ENCODE results near the gene TXK. TPM values are rescaled to one million over a fixed set of nuclear protein-coding genes. Genes with fewer than 3 reads are reported as not detected.
A peak's percentile ranks its signal among the peaks of the same experiment; 100 is the strongest.

TXK gene
- total RNA-seq, 1 experiment from 2014 or later, result 1.7 TPM

DNA sequence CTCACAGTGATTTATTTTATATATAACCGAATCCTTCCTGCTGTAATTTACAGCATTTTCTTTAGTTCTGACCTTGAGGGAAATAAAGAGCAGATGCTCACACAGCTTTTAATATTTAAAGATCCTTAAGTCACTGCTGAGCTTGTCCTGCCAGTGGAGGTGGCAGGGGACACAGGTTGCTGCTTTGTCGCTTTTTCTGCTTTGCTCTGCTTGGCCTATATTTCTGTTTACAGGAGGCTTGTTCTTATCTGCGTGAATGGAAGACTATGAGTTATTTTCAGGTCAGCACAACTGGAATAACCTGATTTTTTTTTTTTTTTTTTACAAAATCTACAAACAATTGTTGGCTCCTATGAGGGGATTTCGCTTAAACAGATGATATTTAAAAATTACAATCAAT is 2.3 kb downstream of the TXK start:
- H3K4me3 ChIP-seq (replicated peaks in 1 of 2; ENCODE audit: low read depth in 1 of 2, low read length in 2 of 2), result no peak overlapping the region
- no TSS peak for BruUV-seq (replicated peaks)
- no peak overlapping the region for H3K9ac ChIP-seq (ENCODE audit: low read length)
- DNase-seq (ENCODE audit: low read depth, low spot score) (no peak), ATAC-seq (no peak)
- H3K79me2 ChIP-seq (ENCODE audit: insufficient read depth, low read length), result no peaks in the 10 kb centered on the region
- peaks cover 31 to 36% of the 10 kb centered on the region in 2 experiments for H3K4me1 ChIP-seq (ENCODE audit: control insufficient read depth in 1 of 2, insufficient read depth in 2 of 2, low read length in 2 of 2)
- H2AFZ ChIP-seq (ENCODE audit: low read depth, low read length, poor library complexity, severe bottlenecking), result no peak overlapping the region
- CTCF ChIA-PET, result interaction anchor here (1.3 kb wide), 1 partner anchor 8 kb away, joined by 3 read pairs; no protein-coding TSS in a partner anchor
- intact Hi-C loops (cut with micrococcal nuclease), result no loop called here
- TF ChIP-seq EGR1 (IDR thresholded peaks at IDR 0.05; ENCODE audit: low read depth) (no peak), ZNF274 (IDR thresholded peaks at IDR 0.05; ENCODE audit: low read depth, low read length) (no peak), CBX3 (IDR thresholded peaks at IDR 0.05; ENCODE audit: low read depth) (no peak), YY1 (IDR thresholded peaks at IDR 0.05; ENCODE audit: extremely low read depth, insufficient replicate concordance, low read depth, low read length) (no peak)
- TF ChIP-seq, protein P1, sequence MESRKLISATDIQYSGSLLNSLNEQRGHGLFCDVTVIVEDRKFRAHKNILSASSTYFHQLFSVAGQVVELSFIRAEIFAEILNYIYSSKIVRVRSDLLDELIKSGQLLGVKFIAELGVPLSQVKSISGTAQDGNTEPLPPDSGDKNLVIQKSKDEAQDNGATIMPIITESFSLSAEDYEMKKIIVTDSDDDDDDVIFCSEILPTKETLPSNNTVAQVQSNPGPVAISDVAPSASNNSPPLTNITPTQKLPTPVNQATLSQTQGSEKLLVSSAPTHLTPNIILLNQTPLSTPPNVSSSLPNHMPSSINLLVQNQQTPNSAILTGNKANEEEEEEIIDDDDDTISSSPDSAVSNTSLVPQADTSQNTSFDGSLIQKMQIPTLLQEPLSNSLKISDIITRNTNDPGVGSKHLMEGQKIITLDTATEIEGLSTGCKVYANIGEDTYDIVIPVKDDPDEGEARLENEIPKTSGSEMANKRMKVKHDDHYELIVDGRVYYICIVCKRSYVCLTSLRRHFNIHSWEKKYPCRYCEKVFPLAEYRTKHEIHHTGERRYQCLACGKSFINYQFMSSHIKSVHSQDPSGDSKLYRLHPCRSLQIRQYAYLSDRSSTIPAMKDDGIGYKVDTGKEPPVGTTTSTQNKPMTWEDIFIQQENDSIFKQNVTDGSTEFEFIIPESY (IDR thresholded peaks at IDR 0.05; ENCODE audit: extremely low read depth, insufficient replicate concordance, low read length), result no peak
- no peaks in the 10 kb centered on the region for H4K20me1 ChIP-seq (ENCODE audit: insufficient read depth)
- H3K27ac ChIP-seq (ENCODE audit: low read depth, low read length), result no peak overlapping the region
- H3K36me3 ChIP-seq (ENCODE audit: control insufficient read depth in 1 of 2, insufficient read depth in 2 of 2, low read length in 2 of 2), result no peaks in the 10 kb centered on the region
- POLR2A ChIA-PET, result no interaction called here
- RAD21 ChIA-PET (ENCODE audit: low non-redundant PET in 1 of 2, low total read pairs in 2 of 2, uncharacterized antibody in 2 of 2, unreplicated experiment in 2 of 2), result no interaction called here
- no peaks in the 10 kb centered on the region for H3K27me3 ChIP-seq (ENCODE audit: insufficient read depth, low read length)
- H3K9me3 ChIP-seq (ENCODE audit: control insufficient read depth in 1 of 2, insufficient read depth in 1 of 2, low read depth in 1 of 2, low read length in 2 of 2), result no peaks in the 10 kb centered on the region
- no peak overlapping the region for H3K4me2 ChIP-seq (ENCODE audit: low read length)
- H3K9me2 ChIP-seq (ENCODE audit: insufficient read depth), result no peaks in the 10 kb centered on the region

DNA sequence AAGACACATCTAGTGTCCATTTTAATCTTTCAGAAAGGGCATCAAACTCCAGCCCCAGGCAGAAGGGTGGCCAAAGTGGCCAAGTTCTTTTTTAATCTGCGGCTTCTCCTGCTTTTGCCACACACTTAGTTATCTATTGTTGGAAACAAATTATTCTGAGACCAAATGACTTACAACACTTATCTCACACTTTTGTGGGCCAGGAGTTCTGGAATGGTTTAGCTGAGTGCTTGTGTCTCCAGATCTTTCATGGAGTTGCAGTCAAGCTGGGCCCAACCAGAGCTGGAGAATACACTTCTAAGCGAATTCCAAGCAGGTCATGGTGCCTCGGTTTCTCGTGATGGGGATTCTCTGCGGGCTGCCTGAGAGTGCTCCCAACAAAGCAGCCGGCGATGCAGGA is 4.0 kb downstream of the TXK start:
- intact Hi-C loops (cut with micrococcal nuclease), result no loop called here
- H3K79me2 ChIP-seq (ENCODE audit: insufficient read depth, low read length), result no peaks in the 10 kb centered on the region
- H3K4me1 ChIP-seq (ENCODE audit: control insufficient read depth in 1 of 2, insufficient read depth in 2 of 2, low read length in 2 of 2), result peaks cover 32 to 38% of the 10 kb centered on the region in 2 experiments
- H3K9me3 ChIP-seq (ENCODE audit: control insufficient read depth in 1 of 2, insufficient read depth in 1 of 2, low read depth in 1 of 2, low read length in 2 of 2), result no peaks in the 10 kb centered on the region
- TF ChIP-seq ZNF274 (IDR thresholded peaks at IDR 0.05; ENCODE audit: low read depth, low read length) (no peak), YY1 (IDR thresholded peaks at IDR 0.05; ENCODE audit: extremely low read depth, insufficient replicate concordance, low read depth, low read length) (no peak)
- no peaks in the 10 kb centered on the region for H4K20me1 ChIP-seq (ENCODE audit: insufficient read depth)
- H2AFZ ChIP-seq (ENCODE audit: low read depth, low read length, poor library complexity, severe bottlenecking), result no peak overlapping the region
- ChIA-PET POLR2A (no interaction called here), CTCF (interaction anchor here (1.1 to 1.6 kb wide), 2 partner anchors 145 to 417 kb away, joined by 5 to 6 read pairs; no protein-coding TSS in a partner anchor), RAD21 (ENCODE audit: low non-redundant PET in 1 of 2, low total read pairs in 2 of 2, uncharacterized antibody in 2 of 2, unreplicated experiment in 2 of 2) (no interaction called here)
- H3K36me3 ChIP-seq (ENCODE audit: control insufficient read depth in 1 of 2, insufficient read depth in 2 of 2, low read length in 2 of 2), result no peaks in the 10 kb centered on the region
- no peak overlapping the region for H3K27ac ChIP-seq (ENCODE audit: low read depth, low read length)
- no TSS peak for BruUV-seq (replicated peaks)
- ATAC-seq (no peak), DNase-seq (ENCODE audit: low read depth, low spot score) (no peak)
- H3K4me2 ChIP-seq (ENCODE audit: low read length), result peak overlapping the region; percentile 29
- no peak overlapping the region for H3K9ac ChIP-seq (ENCODE audit: low read length)
- no peaks in the 10 kb centered on the region for H3K9me2 ChIP-seq (ENCODE audit: insufficient read depth)
- no peaks in the 10 kb centered on the region for H3K27me3 ChIP-seq (ENCODE audit: insufficient read depth, low read length)
- no peak overlapping the region for H3K4me3 ChIP-seq (replicated peaks in 1 of 2; ENCODE audit: low read depth in 1 of 2, low read length in 2 of 2)

All from HCT116 (cell line).